RWPE2 (cell line): ENCODE results near the gene NLRC5.

Experiments
- ATAC-seq: fragments of 200-7000 bp; cut with Tn5 transposase; 3 replicates; pipeline ENCODE4 v1.9.1; 2021; ENCODE audit warnings: low read depth
- DNase-seq: peaks from one replicate; pipeline ENCODE4 v3.0.0-alpha.2; 2020; ENCODE audit warnings: low spot score
- H3K27ac ChIP-seq: fragments of 450-650 bp; 2 replicates; pipeline ENCODE4 v1.5.1; 2017; ENCODE audit warnings: mild to moderate bottlenecking; ENCODE audit not compliant: poor library complexity, severe bottlenecking
- H3K27me3 ChIP-seq: fragments of 250-450 bp; sonication (Bioruptor Pico); 2 replicates; pipeline ENCODE4 v1.5.1; 2021; ENCODE audit warnings: mild to moderate bottlenecking, moderate library complexity; ENCODE audit not compliant: insufficient read depth, poor library complexity, severe bottlenecking
- H3K36me3 ChIP-seq: fragments of 250-450 bp; sonication (Bioruptor Pico); 2 replicates; pipeline ENCODE4 v1.5.1; 2020; ENCODE audit warnings: low read depth, mild to moderate bottlenecking, moderate library complexity
- H3K4me1 ChIP-seq: fragments of 250-450 bp; sonication (Bioruptor Pico); 2 replicates; pipeline ENCODE4 v1.5.1; 2021; ENCODE audit warnings: mild to moderate bottlenecking, moderate library complexity; ENCODE audit not compliant: insufficient read depth, poor library complexity, severe bottlenecking
- H3K4me3 ChIP-seq: fragments of 250-450 bp; sonication (Bioruptor Pico); 2 replicates; pipeline ENCODE4 v1.5.1; 2021; ENCODE audit warnings: mild to moderate bottlenecking, moderate library complexity; ENCODE audit not compliant: severe bottlenecking
- H3K9me3 ChIP-seq: fragments of 250-450 bp; sonication (Bioruptor Pico); 2 replicates; pipeline ENCODE4 v1.5.1; 2021; ENCODE audit warnings: mild to moderate bottlenecking, moderate library complexity; ENCODE audit not compliant: severe bottlenecking
- CTCF ChIP-seq: fragments of 450-650 bp; IDR thresholded peaks from one replicate; pipeline ENCODE4 v1.5.1; 2017; ENCODE audit warnings: mild to moderate bottlenecking, moderate library complexity; ENCODE audit not compliant: poor library complexity, severe bottlenecking

NLRC5 gene

DNA sequence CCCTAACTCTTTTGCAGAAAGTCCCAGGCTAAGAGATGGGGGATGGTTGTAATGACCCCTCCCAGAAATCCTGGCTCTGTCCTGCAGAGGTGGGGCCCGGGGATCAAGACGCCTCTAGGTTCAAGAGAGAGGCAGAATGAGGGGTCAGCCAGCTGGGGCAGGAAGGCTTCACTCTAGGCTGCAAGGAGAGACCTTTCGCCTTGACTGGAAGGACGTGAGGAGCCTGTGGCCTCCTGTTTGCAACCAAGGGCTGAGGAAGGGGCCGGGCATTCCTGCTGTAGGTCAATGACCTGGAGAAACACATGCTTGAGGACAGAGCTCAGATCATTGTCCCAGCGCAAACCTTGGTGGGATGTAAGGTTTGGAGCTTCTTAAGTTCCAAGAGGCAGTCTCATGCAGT lies 36.4 kb upstream of the NLRC5 start:
- H3K27me3 ChIP-seq = no peaks in the 10 kb centered on the region
- no peak for TF ChIP-seq CTCF
- no peak for ATAC-seq
- H3K36me3 ChIP-seq = no peaks in the 10 kb centered on the region
- H3K9me3 ChIP-seq = no peaks in the 10 kb centered on the region
- H3K4me3 ChIP-seq = no peak overlapping the region
- DNase-seq = no peak
- H3K4me1 ChIP-seq = no peaks in the 10 kb centered on the region
- no peak overlapping the region for H3K27ac ChIP-seq

DNA sequence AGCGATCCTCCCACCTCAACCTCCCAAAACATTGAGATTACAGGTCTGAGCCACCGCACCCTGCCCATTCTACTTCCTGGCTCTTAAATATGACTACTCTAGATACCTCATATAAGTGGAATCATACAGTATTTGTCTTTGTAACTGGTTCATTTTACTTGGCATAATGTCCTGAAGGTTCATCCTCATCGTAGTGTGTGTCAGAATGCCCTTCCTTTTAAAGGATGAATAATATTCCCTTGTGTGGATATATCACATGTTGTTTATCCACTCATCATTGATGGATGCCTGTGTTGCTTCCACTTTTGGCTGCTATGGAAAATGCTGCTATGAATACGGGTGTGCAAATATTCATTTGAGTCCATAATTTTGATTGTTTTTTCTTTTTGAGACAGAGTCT lies 33.3 kb upstream of the NLRC5 start:
- no peak for TF ChIP-seq CTCF
- Histone ChIP-seq H3K27ac (no peak overlapping the region), H3K27me3 (no peaks in the 10 kb centered on the region), H3K36me3 (no peaks in the 10 kb centered on the region), H3K4me1 (no peaks in the 10 kb centered on the region), H3K4me3 (no peak overlapping the region), H3K9me3 (no peaks in the 10 kb centered on the region)
- no peak for ATAC-seq
- DNase-seq = no peak

GRCh38 chr16:56956756-56957155 lies 32.6 kb upstream of the NLRC5 start:
- Histone ChIP-seq H3K27ac (no peak overlapping the region), H3K4me3 (no peak overlapping the region), H3K9me3 (no peaks in the 10 kb centered on the region), H3K4me1 (no peaks in the 10 kb centered on the region), H3K27me3 (no peaks in the 10 kb centered on the region), H3K36me3 (no peaks in the 10 kb centered on the region)
- no peak for ATAC-seq
- no peak for TF ChIP-seq CTCF
- no peak for DNase-seq

GRCh38 chr16:56960681-56961281 lies 28.6 kb upstream of the NLRC5 start:
- H3K27me3 ChIP-seq = no peaks in the 10 kb centered on the region
- peaks cover 3% of the 10 kb centered on the region for H3K9me3 ChIP-seq
- no peak for DNase-seq
- H3K4me1 ChIP-seq = peaks cover 8% of the 10 kb centered on the region
- TF ChIP-seq CTCF = no peak
- no peak overlapping the region for H3K4me3 ChIP-seq
- H3K27ac ChIP-seq = no peak overlapping the region
- peak; percentile 24; the same call in 1 of the 3 replicates for ATAC-seq
- H3K36me3 ChIP-seq = no peaks in the 10 kb centered on the region

DNA sequence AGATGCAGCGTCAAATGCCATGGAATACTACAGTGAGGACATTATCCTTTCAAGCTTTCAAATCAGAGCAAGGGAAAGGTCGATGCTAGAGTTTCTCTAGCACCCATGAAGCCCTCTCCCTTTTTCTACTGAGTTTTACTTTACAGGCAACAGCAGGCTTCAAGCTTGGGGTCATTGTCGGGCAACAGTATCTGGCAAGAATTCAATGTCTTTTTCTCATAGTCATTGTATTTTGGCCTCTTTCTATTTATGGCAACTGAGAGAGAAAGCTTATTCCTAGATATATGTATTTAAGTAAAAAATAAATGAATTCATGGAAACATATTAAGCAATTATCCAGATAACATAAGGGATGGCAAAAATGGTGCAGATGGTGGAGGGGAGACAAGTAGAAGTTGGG lies 28.0 kb upstream of the NLRC5 start:
- H3K4me3 ChIP-seq = no peak overlapping the region
- no peak overlapping the region for H3K27ac ChIP-seq
- ATAC-seq (no peak), DNase-seq (no peak)
- TF ChIP-seq CTCF = no peak
- peaks cover 8% of the 10 kb centered on the region for H3K4me1 ChIP-seq
- peaks cover 3% of the 10 kb centered on the region for H3K9me3 ChIP-seq
- no peaks in the 10 kb centered on the region for H3K27me3 ChIP-seq
- no peaks in the 10 kb centered on the region for H3K36me3 ChIP-seq
